GM12878 (cell line): ENCODE data around the gene PCP4L1.

ENCODE experiments used
- EZH2 ChIP-seq: IDR thresholded peaks from 2 replicates; pipeline ENCODE4 v1.6.1; 2012; ENCODE audit warnings: low read depth, mild to moderate bottlenecking, control low read depth, inconsistent platforms, low read length, borderline replicate concordance; ENCODE audit not compliant: control insufficient read depth
- POLR2AphosphoS5 ChIP-seq: IDR thresholded peaks from 2 replicates; pipeline ENCODE4 v1.6.1; 2011; ENCODE audit warnings: mild to moderate bottlenecking, low read length, inconsistent platforms
- RBBP5 ChIP-seq: fragments of 200-600 bp; sonication (generic); conservative IDR thresholded peaks from 2 replicates; pipeline ENCODE4 v1.6.1; 2016
- REST ChIP-seq: IDR thresholded peaks from 2 replicates; pipeline ENCODE4 v1.6.1; 2012; ENCODE audit warnings: mild to moderate bottlenecking, low read depth, low read length

GRCh38 chr1:161216945-161217712, 41.4 kb upstream of the PCP4L1 start:
- TF ChIP-seq REST: no peak
- no peak for TF ChIP-seq POLR2AphosphoS5
- TF ChIP-seq RBBP5: no peak
- no peak for TF ChIP-seq EZH2
